Bronchial epithelial cell (primary cell): ENCODE data around the gene DPYD. TPM values are rescaled to one million over a fixed set of nuclear protein-coding genes. Genes with fewer than 3 reads are reported as not detected.
A peak's percentile ranks its signal among the peaks of the same experiment; 100 is the strongest.

Source experiments
- DNase-seq: peaks from one replicate; pipeline ENCODE4 v3.0.0-alpha.2; 2010; ENCODE audit warnings: low read depth
- FAIRE-seq: peaks from 2 replicates; lab custom pipeline; 2011; peaks lifted over from hg19 to GRCh38; lab: Jason Lieb, UNC
- H3K27me3 ChIP-seq: 2 replicates; pipeline ENCODE4 v1.5.1; 2011; ENCODE audit warnings: low read length; ENCODE audit not compliant: control insufficient read depth, insufficient read depth
- H3K36me3 ChIP-seq: 2 replicates; pipeline ENCODE4 v1.5.1; 2011; ENCODE audit warnings: low read length; ENCODE audit not compliant: control insufficient read depth, insufficient read depth
- H3K4me3 ChIP-seq: 2 replicates; pipeline ENCODE4 v1.5.1; 2011; ENCODE audit warnings: mild to moderate bottlenecking, low read depth, low read length, control low read depth
- CTCF ChIP-seq: IDR thresholded peaks from 2 replicates; pipeline ENCODE4 v1.5.1; 2011; ENCODE audit warnings: mild to moderate bottlenecking, moderate library complexity, low read length, control low read depth, inconsistent platforms; ENCODE audit not compliant: insufficient read depth, severe bottlenecking
- total RNA-seq: library from RNA; depleted of rRNA; stranded (reverse); fragments of >200 nt; gene quantifications from 2 replicates; pipeline ENCODE4 v1.2.1, GENCODE V29; 2014

The DPYD gene
- total RNA-seq, 1 donor from 2014 or later: 1.6 TPM

- DNase-seq (no peak), FAIRE-seq (no peak)
- no peaks in the 10 kb centered on the region for H3K36me3 ChIP-seq
- no peaks in the 10 kb centered on the region for H3K27me3 ChIP-seq
- no peak overlapping the region for H3K4me3 ChIP-seq
- TF ChIP-seq CTCF: no peak
Measured at GRCh38 chr1:97925151-97925550, 4.3 kb upstream of the DPYD start.

GRCh38 chr1:97923811-97924210 lies 3.0 kb upstream of the DPYD start:
- no peaks in the 10 kb centered on the region for H3K27me3 ChIP-seq
- H3K4me3 ChIP-seq: no peak overlapping the region
- no peak for TF ChIP-seq CTCF
- DNase-seq: no peak
- no peak for FAIRE-seq
- H3K36me3 ChIP-seq: no peaks in the 10 kb centered on the region

- Histone ChIP-seq H3K27me3 (no peaks in the 10 kb centered on the region), H3K4me3 (peak overlapping the region; percentile 74), H3K36me3 (no peaks in the 10 kb centered on the region)
- DNase-seq: peak; percentile 45
- TF ChIP-seq CTCF: no peak
- no peak for FAIRE-seq
Measured at GRCh38 chr1:97920276-97920831, 480 bp downstream of the DPYD start.

DNA sequence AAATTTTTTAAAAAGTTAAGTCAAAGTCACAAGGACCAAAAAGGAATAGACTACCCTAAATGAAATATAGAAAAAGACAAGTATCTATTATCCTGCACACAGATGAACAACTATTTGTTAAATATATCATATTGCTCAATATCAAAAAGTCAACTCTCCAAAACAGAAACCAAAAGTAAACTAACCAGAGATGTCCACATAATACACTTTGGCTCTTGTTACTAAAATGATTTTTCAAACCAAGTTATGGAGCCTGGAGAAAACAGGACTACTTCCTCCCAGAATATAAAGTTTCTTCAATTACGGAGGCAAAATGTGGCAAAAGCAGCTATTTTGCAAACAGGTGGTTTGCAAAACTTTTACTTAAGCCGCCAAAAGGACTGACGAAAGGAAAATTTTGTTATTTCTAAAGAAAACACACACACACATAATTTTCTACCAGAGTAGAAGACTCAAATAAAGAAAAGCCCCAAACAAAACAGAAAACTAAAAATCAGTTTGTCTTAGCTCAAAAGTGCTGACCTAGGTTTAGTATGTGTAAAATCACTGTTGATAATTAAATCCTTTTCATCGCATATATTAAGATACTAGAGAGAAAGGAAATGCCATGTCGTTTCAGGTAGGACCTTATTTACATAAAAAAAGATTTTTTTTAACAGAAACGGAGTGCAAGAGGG lies 1.1 kb downstream of the DPYD start:
- TF ChIP-seq CTCF: no peak

GRCh38 chr1:97918961-97919360 lies 1.9 kb downstream of the DPYD start:
- peak overlapping the region; percentile 74 for H3K4me3 ChIP-seq
- no peak for TF ChIP-seq CTCF
- no peaks in the 10 kb centered on the region for H3K36me3 ChIP-seq
- DNase-seq (peak; percentile 37), FAIRE-seq (no peak)
- no peaks in the 10 kb centered on the region for H3K27me3 ChIP-seq

More for the DNA sequence above, 1.1 kb downstream of the DPYD start:
- FAIRE-seq (no peak), DNase-seq (peak; percentile 40)
- no peaks in the 10 kb centered on the region for H3K36me3 ChIP-seq
- no peaks in the 10 kb centered on the region for H3K27me3 ChIP-seq
- H3K4me3 ChIP-seq: peak overlapping the region; percentile 74
